Stimulated activated CD4-positive, alpha-beta T cell treated with anti-CD3 and anti-CD28 coated beads, Interleukin-1b, Interleukin-23, amount 100 ng/mL, for 48 hours (primary cell): ENCODE results near the gene ABHD11.

Experiments used
- DNase-seq: peaks from one replicate; pipeline ENCODE4 v3.0.0-alpha.2; 2020

The ABHD11 gene

GRCh38 chr7:73700581-73701134, 37.9 kb downstream of the ABHD11 start:
- DNase-seq, result no peak

GRCh38 chr7:73700069-73700423, 38.6 kb downstream of the ABHD11 start:
- no peak for DNase-seq

GRCh38 chr7:73699370-73700068, 39.1 kb downstream of the ABHD11 start:
- DNase-seq, result no peak

GRCh38 chr7:73698410-73698809, 40.2 kb downstream of the ABHD11 start:
- no peak for DNase-seq

- no peak for DNase-seq
Observed at GRCh38 chr7:73696372-73696771, 42.2 kb downstream of the ABHD11 start.

GRCh38 chr7:73690646-73691045, 48.0 kb downstream of the ABHD11 start:
- no peak for DNase-seq

GRCh38 chr7:73688288-73688687, 50.3 kb downstream of the ABHD11 start:
- DNase-seq, result no peak
